Thoracic aorta (tissue), 2 donors: ENCODE measurements around the gene NDUFV1. TPM values are rescaled to one million over a fixed set of nuclear protein-coding genes. Genes with fewer than 3 reads are reported as not detected.

Source experiments
- ATAC-seq: fragments of 150-250 bp; one replicate; pipeline ENCODE4 v1.8.0; 2017; ENCODE audit warnings: low read depth; ENCODE audit not compliant: insufficient number of reproducible peaks, low FRiP score
- DNase-seq: peaks from one replicate; pipeline ENCODE4 v3.0.0-alpha.2; 2020; ENCODE audit warnings: low spot score
- H3K27ac ChIP-seq, 2 donors: fragments of 200-600 bp; sonication (generic); 1 replicate in 1 of 2; 2 replicates in 1 of 2; pipeline ENCODE4 v1.5.1; 2016; ENCODE audit warnings: mild to moderate bottlenecking in 2 of 2, moderate library complexity in 2 of 2
- H3K27me3 ChIP-seq: fragments of 200-600 bp; sonication (generic); replicated peaks from 2 replicates; pipeline ENCODE4 v1.6.0; 2016; ENCODE audit warnings: mild to moderate bottlenecking; ENCODE audit not compliant: insufficient read depth
- H3K36me3 ChIP-seq: fragments of 200-600 bp; sonication (generic); one replicate; pipeline ENCODE4 v1.5.1; 2016
- H3K4me1 ChIP-seq, 2 donors: fragments of 200-600 bp; sonication (generic); 1 replicate in 1 of 2; 2 replicates in 1 of 2; pipeline versions ENCODE4 v1.5.1 to v1.6.0; 2016; ENCODE audit warnings: low read depth in 2 of 2, mild to moderate bottlenecking in 1 of 2; ENCODE audit not compliant: control insufficient read depth in 1 of 2
- H3K4me3 ChIP-seq: fragments of 200-600 bp; sonication (generic); 2 replicates; pipeline ENCODE4 v1.5.1; 2016; ENCODE audit warnings: mild to moderate bottlenecking
- H3K9me3 ChIP-seq: fragments of 200-600 bp; sonication (generic); 2 replicates; pipeline ENCODE4 v1.5.1; 2016
- total RNA-seq, 2 donors: library from RNA; depleted of rRNA; stranded (reverse); fragments of >200 nt; gene quantifications; one replicate each; pipeline versions ENCODE4 v1.1.0 to v1.2.3, GENCODE V29; 2016
- TF ChIP-seq, protein P1 (sequence below): fragments of 200-600 bp; sonication (generic); IDR thresholded peaks from one replicate; pipeline ENCODE4 v1.5.1; 2019; ENCODE audit warnings: antibody characterized with exemption

NDUFV1 gene
- total RNA-seq, 2 donors from 2014 or later = 240 to 252 TPM

GRCh38 chr11:67604815-67605214 lies 1.9 kb upstream of the NDUFV1 start:
- Histone ChIP-seq H3K4me3 (no peak overlapping the region), H3K27ac (peak overlapping the region; percentile 77 to 83), H3K4me1 (peaks cover 7 to 26% of the 10 kb centered on the region in 2 donors), H3K27me3 (no peaks in the 10 kb centered on the region), H3K9me3 (no peaks in the 10 kb centered on the region), H3K36me3 (peaks cover 7% of the 10 kb centered on the region)
- ATAC-seq (no peak), DNase-seq (no peak)
- TF ChIP-seq, protein P1, sequence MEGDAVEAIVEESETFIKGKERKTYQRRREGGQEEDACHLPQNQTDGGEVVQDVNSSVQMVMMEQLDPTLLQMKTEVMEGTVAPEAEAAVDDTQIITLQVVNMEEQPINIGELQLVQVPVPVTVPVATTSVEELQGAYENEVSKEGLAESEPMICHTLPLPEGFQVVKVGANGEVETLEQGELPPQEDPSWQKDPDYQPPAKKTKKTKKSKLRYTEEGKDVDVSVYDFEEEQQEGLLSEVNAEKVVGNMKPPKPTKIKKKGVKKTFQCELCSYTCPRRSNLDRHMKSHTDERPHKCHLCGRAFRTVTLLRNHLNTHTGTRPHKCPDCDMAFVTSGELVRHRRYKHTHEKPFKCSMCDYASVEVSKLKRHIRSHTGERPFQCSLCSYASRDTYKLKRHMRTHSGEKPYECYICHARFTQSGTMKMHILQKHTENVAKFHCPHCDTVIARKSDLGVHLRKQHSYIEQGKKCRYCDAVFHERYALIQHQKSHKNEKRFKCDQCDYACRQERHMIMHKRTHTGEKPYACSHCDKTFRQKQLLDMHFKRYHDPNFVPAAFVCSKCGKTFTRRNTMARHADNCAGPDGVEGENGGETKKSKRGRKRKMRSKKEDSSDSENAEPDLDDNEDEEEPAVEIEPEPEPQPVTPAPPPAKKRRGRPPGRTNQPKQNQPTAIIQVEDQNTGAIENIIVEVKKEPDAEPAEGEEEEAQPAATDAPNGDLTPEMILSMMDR = no peak

- peak overlapping the region; percentile 77 to 83 for H3K27ac ChIP-seq
- H3K9me3 ChIP-seq = no peaks in the 10 kb centered on the region
- H3K36me3 ChIP-seq = peaks cover 11% of the 10 kb centered on the region
- no peak for ATAC-seq
- no peak for DNase-seq
- no peak overlapping the region for H3K4me3 ChIP-seq
- peaks cover 7 to 26% of the 10 kb centered on the region in 2 donors for H3K4me1 ChIP-seq
- H3K27me3 ChIP-seq = no peaks in the 10 kb centered on the region
- TF ChIP-seq, protein P1 = no peak
These were observed 1.3 kb upstream of the NDUFV1 start for GRCh38 chr11:67605231-67606011.

- ATAC-seq (no peak), DNase-seq (no peak)
- TF ChIP-seq, protein P1 = no peak
- Histone ChIP-seq H3K27me3 (no peaks in the 10 kb centered on the region), H3K4me3 (peak overlapping the region; percentile 89), H3K36me3 (peaks cover 16% of the 10 kb centered on the region), H3K27ac (peak overlapping the region; percentile 77 to 83), H3K9me3 (no peaks in the 10 kb centered on the region), H3K4me1 (peaks cover 7 to 26% of the 10 kb centered on the region in 2 donors)
These were observed 644 bp upstream of the NDUFV1 start for GRCh38 chr11:67606093-67606491.

DNA sequence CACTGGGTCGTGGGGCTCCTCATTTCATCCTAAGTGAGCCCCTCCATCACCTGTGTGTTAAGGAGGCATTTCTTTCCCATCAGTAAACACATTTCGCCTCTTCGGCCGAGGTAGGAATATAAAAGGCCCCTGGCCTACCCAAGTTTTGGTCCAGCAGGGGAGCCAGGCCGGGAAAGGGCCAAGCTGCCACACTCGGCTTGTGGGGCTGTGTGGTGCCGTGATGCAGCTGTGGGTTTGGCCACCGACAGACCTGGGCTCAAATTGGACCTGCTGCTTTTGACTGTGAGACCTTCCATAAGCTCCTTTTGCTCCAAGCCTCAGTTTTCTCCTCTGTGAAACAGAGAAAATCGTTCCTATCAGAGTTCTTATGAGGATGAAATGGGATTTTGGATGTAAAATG lies 771 bp downstream of the NDUFV1 start:
- H3K4me3 ChIP-seq = peak overlapping the region; percentile 89
- TF ChIP-seq, protein P1 = no peak
- DNase-seq (no peak), ATAC-seq (no peak)
- no peaks in the 10 kb centered on the region for H3K9me3 ChIP-seq
- H3K27ac ChIP-seq = peak overlapping the region in 1 of 2 donors; percentile 77
- H3K4me1 ChIP-seq = peaks cover 7 to 26% of the 10 kb centered on the region in 2 donors
- H3K27me3 ChIP-seq = no peaks in the 10 kb centered on the region
- H3K36me3 ChIP-seq = peaks cover 19% of the 10 kb centered on the region

DNA sequence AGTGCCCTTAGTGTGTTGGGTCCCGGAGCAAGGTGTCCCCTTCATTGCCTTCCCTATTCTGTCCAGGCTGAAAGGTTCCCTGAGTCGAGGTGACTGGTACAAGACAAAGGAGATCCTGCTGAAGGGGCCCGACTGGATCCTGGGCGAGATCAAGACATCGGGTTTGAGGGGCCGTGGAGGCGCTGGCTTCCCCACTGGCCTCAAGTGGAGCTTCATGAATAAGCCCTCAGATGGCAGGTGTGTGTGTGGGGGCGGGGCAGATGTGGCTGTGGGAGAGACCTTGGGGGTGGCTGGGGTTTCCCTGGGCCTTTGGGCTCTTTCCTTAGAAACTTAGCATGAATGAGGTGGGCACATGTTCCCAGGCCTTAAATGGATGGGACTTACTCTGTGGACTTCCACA lies 1.8 kb downstream of the NDUFV1 start:
- no peak for ATAC-seq
- H3K27me3 ChIP-seq = no peaks in the 10 kb centered on the region

More for the DNA sequence above, 1.8 kb downstream of the NDUFV1 start:
- peaks cover 7 to 27% of the 10 kb centered on the region in 2 donors for H3K4me1 ChIP-seq
- H3K9me3 ChIP-seq = no peaks in the 10 kb centered on the region
- TF ChIP-seq, protein P1 = no peak
- no peak for DNase-seq
- no peak overlapping the region for H3K27ac ChIP-seq
- H3K4me3 ChIP-seq = no peak overlapping the region
- peaks cover 19% of the 10 kb centered on the region for H3K36me3 ChIP-seq
